PFSK-1 (cell line): ENCODE measurements around the gene SLC5A10.

ENCODE experiments used
- FOXP2 ChIP-seq: optimal IDR thresholded peaks from 2 replicates; pipeline ENCODE3; 2011; ENCODE audit warnings: borderline replicate concordance, control low read depth, inconsistent platforms; ENCODE audit not compliant: insufficient read depth; ENCODE audit errors: extremely low read length, extremely low read depth
- POLR2AphosphoS5 ChIP-seq: IDR thresholded peaks from 2 replicates; pipeline ENCODE4 v1.6.1; 2012; ENCODE audit warnings: low read depth, mild to moderate bottlenecking, control low read depth, low read length, moderate library complexity
- REST ChIP-seq, 2 experiments: IDR thresholded peaks; 2 replicates each; pipeline versions ENCODE4 v1.6.1 to v1.8.0; 2011 to 2012; ENCODE audit warnings: low read depth in 2 of 2, low read length in 2 of 2, control low read depth in 1 of 2, inconsistent platforms in 1 of 2, mild to moderate bottlenecking in 1 of 2, moderate library complexity in 1 of 2; ENCODE audit not compliant: insufficient read depth in 1 of 2
- SIN3A ChIP-seq: IDR thresholded peaks from 2 replicates; pipeline ENCODE4 v1.6.1; 2012; ENCODE audit warnings: mild to moderate bottlenecking, low read length, moderate library complexity, borderline replicate concordance; ENCODE audit not compliant: insufficient read depth
- TAF1 ChIP-seq: IDR thresholded peaks from 2 replicates; pipeline ENCODE4 v1.6.1; 2012; ENCODE audit warnings: low read length, control low read depth, borderline replicate concordance; ENCODE audit not compliant: insufficient read depth

SLC5A10 gene

GRCh38 chr17:19001907-19002590 is 50.1 kb downstream of the SLC5A10 start:
- TF ChIP-seq POLR2AphosphoS5 (no peak), FOXP2 (no peak), TAF1 (no peak), SIN3A (no peak), REST (IDR thresholded peaks at IDR 0.05; ENCODE audit: insufficient read depth in 1 of 2, low read depth in 2 of 2, low read length in 2 of 2) (no peak)

- TF ChIP-seq POLR2AphosphoS5, result no peak
- no peak for TF ChIP-seq FOXP2
- no peak for TF ChIP-seq TAF1
- TF ChIP-seq REST (IDR thresholded peaks at IDR 0.05; ENCODE audit: insufficient read depth in 1 of 2, low read depth in 2 of 2, low read length in 2 of 2), result no peak
- no peak for TF ChIP-seq SIN3A
Measured at GRCh38 chr17:19002805-19003542, 51.0 kb downstream of the SLC5A10 start.

GRCh38 chr17:19003543-19004420 is 51.8 kb downstream of the SLC5A10 start:
- TF ChIP-seq TAF1 (no peak), POLR2AphosphoS5 (no peak), SIN3A (no peak), FOXP2 (no peak), REST (IDR thresholded peaks at IDR 0.05; ENCODE audit: insufficient read depth in 1 of 2, low read depth in 2 of 2, low read length in 2 of 2) (no peak)

GRCh38 chr17:19004421-19005136 is 52.6 kb downstream of the SLC5A10 start, which contains the start of gene FAM83G:
TSS of gene FAM83G (minus strand) at chr17:19004764. CDS start at chr17:19004041, 723 bp downstream.
- TF ChIP-seq FOXP2 (no peak), TAF1 (no peak), POLR2AphosphoS5 (no peak), SIN3A (no peak), REST (IDR thresholded peaks at IDR 0.05; ENCODE audit: insufficient read depth in 1 of 2, low read depth in 2 of 2, low read length in 2 of 2) (no peak)
